Suppressor macrophage treated with lipopolysaccharide for 4 hours (primary cell): ENCODE data around the gene IBTK.
A peak's percentile ranks its signal among the peaks of the same experiment; 100 is the strongest.
"Not testable (repeated sequence)": the region's sequence is repeated elsewhere in the genome, so short reads cannot be mapped to it uniquely, and the experiment has no call there.

Source experiments
- DNase-seq: peaks from one replicate; pipeline ENCODE4 v3.0.0-alpha.2; 2020

The IBTK gene

DNA sequence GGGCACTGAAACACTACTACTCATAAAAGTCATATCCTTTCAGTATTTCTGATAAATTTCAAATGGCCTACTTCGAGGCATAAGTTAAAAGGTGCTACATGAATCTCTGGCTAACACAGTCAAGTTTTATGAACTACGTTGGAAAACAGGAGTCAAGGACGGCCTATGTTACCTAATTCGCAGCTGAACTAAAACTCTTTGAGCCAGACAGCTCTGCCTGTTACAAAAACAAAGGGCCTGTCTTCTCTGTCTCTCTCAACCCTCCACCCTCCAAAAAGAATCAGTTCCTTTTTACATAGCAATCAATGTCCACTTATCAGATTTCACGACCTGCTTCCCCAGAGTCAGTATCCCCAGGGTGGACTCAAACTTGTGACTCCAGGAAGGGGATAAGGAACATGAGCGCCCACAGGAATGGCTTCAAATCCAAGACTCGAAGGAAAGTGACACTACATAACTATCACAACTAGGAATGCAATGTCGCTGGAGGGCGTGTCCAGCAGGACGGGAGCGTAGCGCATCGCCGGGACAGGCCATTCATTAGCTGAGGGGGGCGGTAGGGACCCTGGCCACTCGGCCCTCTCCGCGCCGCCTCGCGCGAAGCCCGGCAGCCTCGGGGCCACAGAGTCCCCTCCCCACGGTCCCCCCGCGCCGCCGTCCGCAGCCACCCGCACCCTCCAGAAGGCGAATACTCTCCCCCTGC lies 591 bp downstream of the IBTK start:
- DNase-seq, result peak; percentile 69

- DNase-seq, result no peak
These were observed 1.2 kb downstream of the IBTK start for GRCh38 chr6:82246370-82246769.

- DNase-seq, result no peak
These were observed 2.2 kb downstream of the IBTK start for GRCh38 chr6:82245376-82245775.

GRCh38 chr6:82243884-82244283 lies 3.7 kb downstream of the IBTK start:
- DNase-seq, result no peak

DNA sequence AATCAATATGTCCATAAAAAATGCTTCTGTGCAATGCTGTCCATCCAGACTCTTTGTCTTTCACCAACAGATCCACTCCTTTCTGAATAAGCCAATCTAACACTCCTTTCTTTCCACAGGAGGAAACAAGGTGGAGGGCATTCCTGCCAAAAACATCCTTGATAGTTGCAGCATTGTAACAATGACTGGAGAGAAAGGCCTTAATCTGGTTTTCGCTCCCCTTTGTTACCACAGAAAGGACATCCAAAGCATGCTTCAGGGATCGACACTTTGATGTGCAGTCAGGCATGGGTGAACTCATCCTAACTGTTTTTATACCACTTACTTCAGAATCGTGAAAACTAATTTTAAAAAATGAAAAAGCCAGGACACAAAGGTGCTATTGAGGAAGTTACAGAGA lies 7.4 kb downstream of the IBTK start:
- no peak for DNase-seq

DNA sequence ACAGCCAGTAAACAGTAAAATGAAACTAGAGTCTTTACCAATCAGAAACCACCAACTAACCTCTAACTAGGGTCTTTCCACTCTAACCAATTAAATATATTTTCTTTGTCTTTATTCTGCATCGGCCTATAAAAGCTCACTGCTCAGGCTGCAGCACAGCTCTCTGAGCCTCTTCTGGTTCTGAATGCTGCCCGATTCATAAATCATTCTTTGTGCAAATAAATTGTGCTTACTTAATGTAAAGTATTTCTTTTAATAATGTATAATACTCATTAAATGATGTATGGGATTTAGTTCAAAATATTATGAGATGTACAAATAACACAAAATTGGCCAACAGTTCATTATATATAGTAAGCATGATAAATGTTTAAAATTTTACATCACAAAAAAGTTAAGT lies 7.9 kb downstream of the IBTK start:
- no peak for DNase-seq

GRCh38 chr6:82237013-82237412 lies 10.5 kb downstream of the IBTK start:
- DNase-seq, result no peak

DNA sequence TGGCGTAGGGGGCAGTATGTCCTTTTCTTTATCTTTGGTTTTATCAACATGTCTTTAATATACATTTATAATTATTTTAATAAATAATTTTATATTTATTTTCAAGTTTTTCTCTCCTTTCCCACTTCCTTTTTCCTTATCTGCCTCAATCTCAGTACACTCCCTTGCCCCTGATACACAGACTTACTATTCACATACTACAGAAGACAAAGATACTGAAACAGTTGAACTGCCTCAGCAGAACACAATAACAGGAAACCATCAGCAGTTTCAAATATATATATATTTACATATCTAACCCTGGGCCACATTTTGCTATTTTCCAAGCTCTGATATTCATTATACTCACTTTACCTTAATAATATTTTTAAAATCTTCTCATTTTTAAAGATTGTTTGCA lies 19.8 kb downstream of the IBTK start:
- no peak for DNase-seq

- DNase-seq, result no peak
These were observed 27.4 kb downstream of the IBTK start for GRCh38 chr6:82220167-82220566.

DNA sequence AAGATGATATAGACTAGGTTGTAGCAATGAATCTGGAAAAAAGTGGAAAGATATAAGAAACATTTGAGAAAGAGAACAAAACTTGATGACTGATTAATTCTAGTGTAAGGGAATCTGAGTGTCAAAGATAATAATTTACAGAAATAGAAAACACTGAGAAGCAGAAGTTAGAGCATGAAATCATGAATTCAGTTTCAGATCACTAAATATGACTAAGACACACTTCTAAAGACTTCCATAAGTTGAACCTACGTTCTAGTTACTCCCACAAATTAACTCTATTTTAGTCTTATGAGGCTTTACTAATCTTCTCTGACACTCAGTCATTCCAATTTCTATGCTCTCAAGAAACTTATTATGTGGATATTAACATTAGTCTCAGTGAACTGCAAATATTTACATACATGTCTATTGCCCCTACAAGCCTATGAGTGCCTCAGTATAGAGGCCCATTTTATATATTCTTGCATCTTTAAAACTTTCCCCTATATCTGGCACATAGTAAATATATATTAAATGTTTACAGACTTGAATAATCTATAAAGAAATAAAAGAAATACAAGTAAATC lies 30.4 kb downstream of the IBTK start:
- peak; percentile 69 for DNase-seq

- DNase-seq, result peak; percentile 78
These were observed 31.0 kb downstream of the IBTK start for GRCh38 chr6:82216549-82216948.

GRCh38 chr6:82211326-82211725 lies 36.2 kb downstream of the IBTK start:
- DNase-seq, result no peak

DNA sequence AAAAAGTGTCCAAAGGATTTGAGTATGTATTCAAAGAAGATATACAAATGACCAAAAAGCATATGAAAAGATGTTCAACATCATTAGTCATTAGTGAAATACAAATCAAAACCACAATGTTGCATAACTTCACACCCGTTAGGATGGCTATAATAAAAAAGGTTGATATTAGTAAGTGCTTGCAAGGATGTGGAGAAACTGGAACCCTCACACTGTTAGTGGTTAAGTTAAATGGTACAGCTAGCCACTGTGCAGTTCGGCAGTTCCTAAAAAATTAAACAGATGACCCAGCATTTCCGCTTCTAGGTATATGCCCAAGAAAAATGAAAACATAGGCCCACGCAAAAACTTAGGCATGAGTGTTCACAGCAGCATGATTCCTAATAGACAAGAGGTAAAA lies 38.6 kb downstream of the IBTK start:
- DNase-seq, result peak; percentile 38

GRCh38 chr6:82205930-82206392 lies 41.6 kb downstream of the IBTK start:
- DNase-seq, result no peak

- DNase-seq, result no peak
These were observed 43.5 kb downstream of the IBTK start for GRCh38 chr6:82204020-82204419.

- DNase-seq, result no peak
These were observed 49.8 kb downstream of the IBTK start for GRCh38 chr6:82197784-82198183.

DNA sequence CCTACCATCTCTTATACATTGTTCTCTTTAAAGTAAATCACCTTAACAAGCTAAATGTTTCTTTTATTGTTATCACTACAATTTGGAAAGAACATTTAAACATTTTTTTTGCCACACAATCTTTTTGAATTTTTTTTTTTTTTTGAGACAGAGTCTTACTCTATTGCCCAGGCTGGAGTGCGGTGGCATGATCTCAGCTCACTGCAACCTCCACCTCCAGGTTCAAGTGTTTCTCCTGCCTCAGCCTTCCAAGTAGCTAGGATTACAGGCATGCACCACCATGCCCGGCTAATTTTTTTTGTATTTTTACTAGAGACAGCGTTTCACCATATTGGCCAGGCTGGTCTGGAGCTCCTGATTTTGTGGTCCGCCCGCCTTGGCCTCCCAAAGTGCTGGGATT lies 50.3 kb downstream of the IBTK start:
- DNase-seq, result not testable (repeated sequence)

DNA sequence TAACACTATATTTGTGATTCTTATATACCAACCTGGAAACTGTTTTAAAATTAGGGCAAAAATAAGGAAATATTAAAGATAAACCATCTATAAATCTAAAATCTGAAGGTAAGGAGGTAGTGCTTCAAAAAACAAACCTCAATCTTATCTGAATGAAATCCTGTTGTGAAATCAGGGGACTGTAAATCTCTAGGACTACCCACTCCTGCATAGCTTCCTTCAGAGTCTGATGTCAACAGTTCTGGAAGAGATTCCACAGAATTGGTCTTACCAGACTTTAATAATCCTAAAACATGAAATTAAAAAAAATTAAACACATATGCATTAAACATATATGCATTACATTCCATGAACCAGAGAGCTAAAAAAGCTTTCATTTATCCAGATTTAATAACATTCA lies 51.4 kb downstream of the IBTK start:
- no peak for DNase-seq

GRCh38 chr6:82195619-82196018 lies 51.9 kb downstream of the IBTK start:
- no peak for DNase-seq

DNA sequence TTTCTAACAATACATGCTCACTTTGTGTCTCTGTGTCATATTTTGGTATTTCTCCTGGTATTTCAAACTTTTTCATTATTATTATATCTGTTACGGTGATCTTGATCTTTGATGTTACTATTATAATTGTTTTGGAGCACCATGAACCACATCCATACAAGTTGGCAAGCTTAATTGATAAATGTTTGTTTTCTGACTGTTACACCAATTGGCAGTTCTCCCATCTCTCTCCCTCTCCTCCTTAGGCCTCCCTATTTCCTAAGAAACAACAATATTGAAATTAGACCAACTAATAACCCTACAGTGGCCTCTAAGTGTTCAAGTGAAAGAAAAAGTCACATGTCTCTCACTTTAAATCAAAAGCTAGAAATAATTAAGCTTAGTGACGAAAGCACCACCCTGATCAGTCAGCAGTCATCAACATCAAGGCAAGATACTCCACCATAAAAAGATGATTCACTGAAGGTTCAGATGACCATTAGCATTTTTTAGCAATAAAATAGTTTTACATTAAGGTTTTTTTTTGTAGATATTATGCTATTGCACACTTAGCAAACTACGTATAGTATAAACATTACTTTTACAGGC lies 61.5 kb downstream of the IBTK start:
- no peak for DNase-seq

DNA sequence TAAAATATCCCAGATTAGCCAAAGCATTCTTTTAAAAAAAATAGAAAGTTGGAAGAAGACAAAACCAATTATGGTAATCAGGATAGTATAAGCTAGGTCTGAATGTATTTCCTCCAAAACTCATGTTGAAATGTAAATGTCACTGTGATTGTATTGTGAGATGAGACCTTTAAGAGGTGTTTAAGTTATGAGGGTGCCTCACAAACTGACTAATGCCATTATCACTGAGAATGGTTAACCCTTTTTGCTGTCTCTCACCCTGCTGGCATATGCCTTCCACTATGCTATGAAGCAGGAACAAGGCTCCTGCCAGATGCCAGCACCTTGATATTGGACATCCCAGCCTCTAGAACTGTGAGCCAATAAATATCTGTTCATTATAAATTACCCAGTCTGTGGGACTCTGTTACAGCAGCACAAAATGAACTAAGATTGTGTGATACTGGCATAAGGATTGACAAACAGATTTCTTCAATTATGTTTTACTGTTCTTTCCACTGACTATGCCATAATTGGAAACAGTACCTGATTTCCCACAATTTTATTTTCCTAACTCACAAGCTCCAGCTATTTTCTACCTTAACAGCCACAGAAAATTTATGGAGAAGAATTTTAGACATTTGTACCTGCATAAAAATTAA lies 63.8 kb downstream of the IBTK start:
- DNase-seq, result no peak

- peak; percentile 4 for DNase-seq
These were observed 64.8 kb downstream of the IBTK start for GRCh38 chr6:82182756-82183155.

GRCh38 chr6:82179415-82179814 lies 68.1 kb downstream of the IBTK start:
- DNase-seq, result no peak

DNA sequence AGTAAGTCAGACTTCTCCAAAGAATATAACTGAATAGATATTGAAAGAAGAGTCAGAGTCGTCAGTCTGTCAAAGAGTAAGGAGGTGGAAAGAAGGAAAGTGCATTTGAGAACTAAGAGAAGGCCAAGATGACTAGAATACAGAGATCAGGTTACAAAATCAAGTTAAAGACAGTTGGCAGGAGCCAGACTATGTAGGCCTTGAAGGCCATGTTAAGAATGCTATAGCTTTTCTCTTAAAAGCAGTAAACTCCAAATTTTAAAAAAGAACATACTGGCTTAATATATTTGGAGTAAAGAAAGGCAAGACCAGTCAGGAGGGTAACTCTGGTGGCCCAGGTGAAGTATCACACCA lies 68.8 kb downstream of the IBTK start:
- DNase-seq, result no peak
